Loucy (cell line): ENCODE measurements around the gene TOX3.

ENCODE experiments used
- H2AFZ ChIP-seq: fragments of 200-600 bp; sonication (generic); 2 replicates; pipeline ENCODE4 v1.6.0; 2016; ENCODE audit warnings: antibody characterized with exemption, mild to moderate bottlenecking, low read length, moderate library complexity
- H3F3A ChIP-seq: fragments of 200-600 bp; 2 replicates; pipeline ENCODE4 v1.6.0; 2016; ENCODE audit warnings: antibody characterized with exemption, low read depth, mild to moderate bottlenecking
- H3K27me3 ChIP-seq: fragments of 200-600 bp; sonication (generic); 2 replicates; pipeline ENCODE4 v1.6.1; 2014; ENCODE audit warnings: low read length, mild to moderate bottlenecking; ENCODE audit not compliant: insufficient read depth, poor library complexity, severe bottlenecking
- H3K36me3 ChIP-seq: fragments of 200-600 bp; sonication (generic); 2 replicates; pipeline ENCODE4 v1.6.1; 2016; ENCODE audit warnings: low read length; ENCODE audit not compliant: insufficient read depth
- H3K4me1 ChIP-seq: fragments of 200-600 bp; sonication (generic); 2 replicates; pipeline ENCODE4 v1.5.1; 2014; ENCODE audit warnings: low read length, mild to moderate bottlenecking; ENCODE audit not compliant: insufficient read depth, poor library complexity, severe bottlenecking
- H3K4me2 ChIP-seq: fragments of 200-600 bp; sonication (generic); 2 replicates; pipeline ENCODE4 v1.6.0; 2014; ENCODE audit warnings: antibody characterized with exemption, low read length, low read depth, mild to moderate bottlenecking; ENCODE audit not compliant: poor library complexity, severe bottlenecking
- H3K4me3 ChIP-seq: fragments of 200-600 bp; sonication (generic); 2 replicates; pipeline ENCODE4 v1.5.1; 2014; ENCODE audit warnings: low read length, mild to moderate bottlenecking, mixed read lengths; ENCODE audit not compliant: poor library complexity, severe bottlenecking
- H3K79me2 ChIP-seq: fragments of 200-600 bp; sonication (generic); 2 replicates; pipeline ENCODE4 v1.6.1; 2014; ENCODE audit warnings: low read length; ENCODE audit not compliant: insufficient read depth
- H3K9ac ChIP-seq: fragments of 200-600 bp; sonication (generic); 2 replicates; pipeline ENCODE4 v1.6.0; 2014; ENCODE audit warnings: mild to moderate bottlenecking, low read depth, low read length, moderate library complexity; ENCODE audit not compliant: poor library complexity, severe bottlenecking
- H3K9me2 ChIP-seq: fragments of 200-600 bp; sonication (generic); replicated peaks from 2 replicates; pipeline ENCODE4 v1.6.1; 2016; ENCODE audit warnings: low read depth, low read length, mixed read lengths
- H3K9me3 ChIP-seq: fragments of 200-600 bp; sonication (generic); 2 replicates; pipeline ENCODE4 v1.6.1; 2014; ENCODE audit warnings: mild to moderate bottlenecking, antibody characterized with exemption, low read length, low read depth; ENCODE audit not compliant: insufficient read depth
- H4K20me1 ChIP-seq: fragments of 200-600 bp; sonication (generic); 2 replicates; pipeline ENCODE4 v1.6.0; 2014; ENCODE audit warnings: antibody characterized with exemption, low read length, mild to moderate bottlenecking; ENCODE audit not compliant: insufficient read depth, poor library complexity, severe bottlenecking
- CTCF ChIP-seq: fragments of 200-600 bp; sonication (generic); conservative IDR thresholded peaks from 2 replicates; pipeline ENCODE4 v1.5.1; 2014; ENCODE audit warnings: mild to moderate bottlenecking, antibody characterized with exemption, low read length
- EZH2phosphoT487 ChIP-seq: fragments of 200-600 bp; IDR thresholded peaks from 2 replicates; pipeline ENCODE4 v1.6.1; 2018; ENCODE audit warnings: antibody characterized with exemption, mild to moderate bottlenecking, moderate library complexity, borderline replicate concordance

Gene TOX3

DNA sequence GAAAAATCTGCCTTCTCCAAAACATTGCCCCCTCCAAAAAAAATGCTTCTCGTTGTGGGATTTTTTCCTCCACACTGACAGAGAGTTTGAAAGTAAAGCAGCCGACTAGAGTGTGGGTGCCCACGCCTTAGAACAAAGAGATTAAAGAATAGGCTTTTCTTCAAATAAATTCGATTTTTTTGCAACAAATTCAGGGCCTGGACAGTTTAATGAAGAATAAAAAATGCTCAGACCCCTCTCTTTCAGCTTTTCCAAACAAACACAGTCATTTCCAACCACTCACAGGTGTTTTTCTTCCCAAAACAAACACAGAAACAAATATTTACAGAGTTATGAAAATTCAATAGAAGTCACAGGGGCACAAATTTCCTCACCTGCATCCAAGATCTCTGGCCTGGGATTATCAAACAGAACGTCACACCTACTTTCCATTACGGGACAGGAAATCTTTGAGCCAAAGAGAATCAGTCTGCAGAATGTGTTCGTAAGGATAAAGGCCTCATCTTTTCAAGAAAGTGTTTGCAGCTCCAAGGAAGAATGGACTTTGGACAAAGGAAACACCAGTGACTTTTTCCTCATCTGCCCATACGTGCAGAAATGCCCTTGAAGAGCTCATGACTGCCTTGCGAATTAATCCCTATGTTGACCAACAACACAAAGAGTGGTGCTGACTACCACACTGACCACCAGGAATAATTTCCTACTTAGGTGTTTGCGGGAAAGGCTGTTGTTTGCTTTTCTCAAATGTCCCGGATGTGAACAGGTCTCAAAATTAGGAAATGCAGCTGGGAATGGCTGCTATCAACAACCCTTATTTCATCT is 31.3 kb upstream of the TOX3 start:
- H4K20me1 ChIP-seq: no peaks in the 10 kb centered on the region
- no peaks in the 10 kb centered on the region for H3K36me3 ChIP-seq
- no peaks in the 10 kb centered on the region for H3K27me3 ChIP-seq
- no peaks in the 10 kb centered on the region for H3K4me1 ChIP-seq
- no peak overlapping the region for H3K4me3 ChIP-seq
- no peaks in the 10 kb centered on the region; the same call in 1 of the 2 replicates for H3K9me3 ChIP-seq
- no peaks in the 10 kb centered on the region for H3F3A ChIP-seq
- TF ChIP-seq CTCF (no peak), EZH2phosphoT487 (no peak)
- no peaks in the 10 kb centered on the region for H3K9me2 ChIP-seq
- no peak overlapping the region for H3K9ac ChIP-seq
- no peak overlapping the region for H3K4me2 ChIP-seq
- no peaks in the 10 kb centered on the region for H3K79me2 ChIP-seq
- H2AFZ ChIP-seq: no peak overlapping the region

DNA sequence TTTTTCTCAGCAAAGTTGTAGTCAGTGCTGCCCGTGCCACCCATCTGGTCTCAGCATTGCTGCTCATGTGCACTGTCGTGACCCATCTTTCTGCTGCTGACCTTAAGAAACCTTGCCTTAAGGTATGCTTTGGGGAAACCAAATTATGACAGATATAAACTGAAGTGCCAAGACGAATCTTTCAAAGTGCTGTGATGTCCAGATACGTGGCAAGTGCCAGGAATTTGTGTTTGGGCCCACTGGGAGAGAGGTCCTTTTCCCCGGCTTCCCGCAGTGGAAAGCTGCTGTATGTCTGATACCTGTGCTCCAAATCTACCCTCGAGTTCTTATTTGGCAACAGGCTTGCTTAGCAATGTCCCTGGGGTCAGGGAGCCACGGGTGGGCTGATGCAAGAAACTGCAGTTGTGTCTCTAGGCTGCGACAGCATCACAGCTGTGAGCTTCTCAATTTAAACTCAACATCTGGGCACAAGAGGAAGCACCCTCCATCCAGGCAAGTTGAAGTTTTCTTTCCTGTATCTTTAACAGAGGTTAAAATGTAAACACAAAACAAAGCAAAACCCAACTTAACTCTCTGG is 30.3 kb upstream of the TOX3 start:
- H3K9me2 ChIP-seq: no peaks in the 10 kb centered on the region
- no peak overlapping the region for H3K9ac ChIP-seq
- TF ChIP-seq EZH2phosphoT487 (no peak), CTCF (no peak)
- no peak overlapping the region for H2AFZ ChIP-seq
- no peaks in the 10 kb centered on the region for H4K20me1 ChIP-seq
- no peaks in the 10 kb centered on the region for H3F3A ChIP-seq
- no peak overlapping the region for H3K4me2 ChIP-seq
- H3K4me1 ChIP-seq: no peaks in the 10 kb centered on the region
- no peaks in the 10 kb centered on the region for H3K27me3 ChIP-seq
- no peak overlapping the region for H3K4me3 ChIP-seq
- H3K9me3 ChIP-seq: no peaks in the 10 kb centered on the region; the same call in 1 of the 2 replicates
- no peaks in the 10 kb centered on the region for H3K79me2 ChIP-seq
- H3K36me3 ChIP-seq: no peaks in the 10 kb centered on the region

DNA sequence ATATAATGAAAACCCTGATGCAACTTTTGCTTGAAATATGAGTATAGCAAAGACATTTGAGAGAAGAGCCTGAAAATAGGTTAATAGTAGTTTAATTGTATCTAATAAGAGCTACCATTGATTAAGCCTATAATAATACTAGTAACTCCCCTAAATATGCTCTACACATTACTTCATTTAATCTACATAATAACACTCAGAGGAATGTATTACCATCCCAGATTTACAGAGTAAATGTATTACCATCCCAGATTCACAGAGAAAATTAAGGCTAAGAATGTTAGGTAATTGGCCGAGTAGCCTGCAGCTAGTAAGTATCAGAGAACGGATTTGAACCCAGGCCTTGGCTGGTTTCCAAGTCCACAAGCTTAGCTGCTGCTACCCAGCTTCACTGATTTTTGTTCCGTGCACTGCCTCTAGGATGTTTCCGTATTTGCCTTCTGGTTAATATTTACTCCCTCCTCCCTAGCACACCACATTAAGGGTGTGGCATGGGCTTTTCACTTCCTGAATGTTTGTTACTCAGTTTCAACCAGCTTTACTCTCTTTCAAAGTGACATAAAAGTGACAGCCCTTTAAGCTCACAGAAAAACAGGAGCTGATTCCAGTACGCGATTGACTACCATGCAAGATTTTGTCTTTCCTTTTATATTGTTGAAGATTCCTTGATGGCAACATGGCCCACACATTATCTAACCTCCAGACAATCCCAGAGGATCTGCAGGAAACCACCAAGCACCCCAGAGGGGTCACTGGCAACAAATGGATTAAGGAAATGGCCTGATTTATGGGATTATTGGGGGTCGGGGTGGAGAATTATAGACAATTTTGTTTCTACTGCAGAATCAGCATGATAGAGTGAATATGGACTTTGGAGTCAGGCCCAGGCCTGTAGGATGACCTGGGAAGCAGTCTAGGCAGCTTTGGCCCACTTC is 26.7 kb upstream of the TOX3 start:
- Histone ChIP-seq H3K4me3 (no peak overlapping the region), H3K9me3 (no peaks in the 10 kb centered on the region; the same call in 1 of the 2 replicates), H3K27me3 (no peaks in the 10 kb centered on the region), H3K9ac (no peak overlapping the region), H4K20me1 (no peaks in the 10 kb centered on the region), H3K79me2 (no peaks in the 10 kb centered on the region), H3K36me3 (no peaks in the 10 kb centered on the region), H3K4me2 (no peak overlapping the region), H3K9me2 (no peaks in the 10 kb centered on the region), H2AFZ (no peak overlapping the region), H3K4me1 (no peaks in the 10 kb centered on the region), H3F3A (no peaks in the 10 kb centered on the region)
- TF ChIP-seq CTCF (no peak), EZH2phosphoT487 (no peak)
